ENCODE data around the gene MEGF10. TPM values are rescaled to one million over a fixed set of nuclear protein-coding genes. Genes with fewer than 3 reads are reported as not detected.

Gene MEGF10
- total RNA-seq, 1 donor from 2014 or later, result 13.3 TPM

- Mint-ChIP-seq H3K36me3 (no peaks in the 10 kb centered on the region), H3K4me3 (no peak overlapping the region)
Observed at GRCh38 chr5:127435821-127436220, 145.2 kb downstream of the MEGF10 start.

GRCh38 chr5:127439644-127440043 is 149.0 kb downstream of the MEGF10 start:
- H3K27ac Mint-ChIP-seq, result no peak overlapping the region
- H3K4me3 Mint-ChIP-seq, result no peak overlapping the region
- no peaks in the 10 kb centered on the region for H3K9me3 Mint-ChIP-seq
- no peaks in the 10 kb centered on the region for H3K36me3 Mint-ChIP-seq
- H3K27me3 Mint-ChIP-seq, result no peaks in the 10 kb centered on the region
- TF ChIP-seq, protein P1, sequence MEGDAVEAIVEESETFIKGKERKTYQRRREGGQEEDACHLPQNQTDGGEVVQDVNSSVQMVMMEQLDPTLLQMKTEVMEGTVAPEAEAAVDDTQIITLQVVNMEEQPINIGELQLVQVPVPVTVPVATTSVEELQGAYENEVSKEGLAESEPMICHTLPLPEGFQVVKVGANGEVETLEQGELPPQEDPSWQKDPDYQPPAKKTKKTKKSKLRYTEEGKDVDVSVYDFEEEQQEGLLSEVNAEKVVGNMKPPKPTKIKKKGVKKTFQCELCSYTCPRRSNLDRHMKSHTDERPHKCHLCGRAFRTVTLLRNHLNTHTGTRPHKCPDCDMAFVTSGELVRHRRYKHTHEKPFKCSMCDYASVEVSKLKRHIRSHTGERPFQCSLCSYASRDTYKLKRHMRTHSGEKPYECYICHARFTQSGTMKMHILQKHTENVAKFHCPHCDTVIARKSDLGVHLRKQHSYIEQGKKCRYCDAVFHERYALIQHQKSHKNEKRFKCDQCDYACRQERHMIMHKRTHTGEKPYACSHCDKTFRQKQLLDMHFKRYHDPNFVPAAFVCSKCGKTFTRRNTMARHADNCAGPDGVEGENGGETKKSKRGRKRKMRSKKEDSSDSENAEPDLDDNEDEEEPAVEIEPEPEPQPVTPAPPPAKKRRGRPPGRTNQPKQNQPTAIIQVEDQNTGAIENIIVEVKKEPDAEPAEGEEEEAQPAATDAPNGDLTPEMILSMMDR (conservative IDR thresholded peaks at IDR 0.05), result no peak
- no peaks in the 10 kb centered on the region for H3K4me1 Mint-ChIP-seq (ENCODE audit: unreplicated experiment)
- DNase-seq (ENCODE audit: extremely low spot score, unreplicated experiment), result no peak

More at GRCh38 chr5:127435821-127436220, 145.2 kb downstream of the MEGF10 start:
- H3K27me3 Mint-ChIP-seq, result no peaks in the 10 kb centered on the region
- H3K4me1 Mint-ChIP-seq (ENCODE audit: unreplicated experiment), result peaks cover 20% of the 10 kb centered on the region
- no peak for DNase-seq (ENCODE audit: extremely low spot score, unreplicated experiment)
- no peak overlapping the region for H3K27ac Mint-ChIP-seq
- TF ChIP-seq, protein P1 (conservative IDR thresholded peaks at IDR 0.05), result no peak
- no peaks in the 10 kb centered on the region for H3K9me3 Mint-ChIP-seq

- Mint-ChIP-seq H3K9me3 (no peaks in the 10 kb centered on the region), H3K27me3 (no peaks in the 10 kb centered on the region), H3K4me3 (no peak overlapping the region), H3K36me3 (no peaks in the 10 kb centered on the region), H3K4me1 (ENCODE audit: unreplicated experiment) (peaks cover 9% of the 10 kb centered on the region), H3K27ac (no peak overlapping the region)
- TF ChIP-seq, protein P1 (conservative IDR thresholded peaks at IDR 0.05), result no peak
- no peak for DNase-seq (ENCODE audit: extremely low spot score, unreplicated experiment)
Observed at GRCh38 chr5:127440831-127441230, 150.2 kb downstream of the MEGF10 start.

DNA sequence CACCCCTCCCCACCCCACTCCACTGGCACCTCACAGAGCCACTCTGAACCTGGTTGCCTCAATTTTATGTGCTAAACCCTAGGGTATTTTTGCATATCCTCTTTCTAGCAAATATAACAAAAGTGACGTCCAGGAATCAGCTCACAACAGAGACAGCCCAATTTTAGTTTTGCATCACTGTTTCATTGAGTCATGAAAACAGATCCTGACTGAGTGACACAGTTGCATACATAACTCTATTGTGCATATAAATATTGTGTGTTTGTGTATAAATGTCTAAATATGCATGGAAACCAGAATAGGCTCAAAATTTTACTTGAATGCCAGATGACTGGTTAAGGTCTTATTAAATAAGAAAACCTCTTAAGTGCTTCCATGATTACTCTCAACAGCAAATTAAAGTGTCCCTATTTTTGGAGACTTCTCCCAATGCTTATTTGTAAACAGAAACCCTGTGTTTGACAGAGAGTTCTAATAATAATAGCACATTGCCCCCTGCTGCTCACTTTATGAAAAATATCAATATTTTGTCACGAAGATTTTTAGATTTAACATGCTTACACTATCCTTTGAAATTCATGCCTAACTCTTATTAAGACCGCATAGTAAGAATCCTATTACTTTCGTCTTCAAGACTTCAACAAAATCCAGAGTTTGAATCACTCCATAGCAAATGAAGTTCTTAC is 151.3 kb downstream of the MEGF10 start:
- H3K27me3 Mint-ChIP-seq, result no peaks in the 10 kb centered on the region
- H3K4me3 Mint-ChIP-seq, result no peak overlapping the region
- no peaks in the 10 kb centered on the region for H3K9me3 Mint-ChIP-seq
- no peaks in the 10 kb centered on the region for H3K36me3 Mint-ChIP-seq
- H3K27ac Mint-ChIP-seq, result no peak overlapping the region
- H3K4me1 Mint-ChIP-seq (ENCODE audit: unreplicated experiment), result peaks cover 9% of the 10 kb centered on the region
- TF ChIP-seq, protein P1 (conservative IDR thresholded peaks at IDR 0.05), result peak; percentile 69
- no peak for DNase-seq (ENCODE audit: extremely low spot score, unreplicated experiment)

- no peaks in the 10 kb centered on the region for H3K9me3 Mint-ChIP-seq
- H3K4me3 Mint-ChIP-seq, result no peak overlapping the region
- no peaks in the 10 kb centered on the region for H3K36me3 Mint-ChIP-seq
- TF ChIP-seq, protein P1 (conservative IDR thresholded peaks at IDR 0.05), result no peak
- no peak overlapping the region for H3K27ac Mint-ChIP-seq
- peaks cover 9% of the 10 kb centered on the region for H3K4me1 Mint-ChIP-seq (ENCODE audit: unreplicated experiment)
- DNase-seq (ENCODE audit: extremely low spot score, unreplicated experiment), result no peak
- H3K27me3 Mint-ChIP-seq, result no peaks in the 10 kb centered on the region
Observed at GRCh38 chr5:127444171-127444570, 153.6 kb downstream of the MEGF10 start.
